Measurements from ENCODE around the gene MAP4K1. TPM values are rescaled to one million over a fixed set of nuclear protein-coding genes. Genes with fewer than 3 reads are reported as not detected.

Gene MAP4K1
- total RNA-seq, 1 experiment from 2014 or later: 1.5 TPM

- H3K36me3 ChIP-seq (ENCODE audit: insufficient read depth, low read length, poor library complexity, severe bottlenecking): no peaks in the 10 kb centered on the region
- H3K4me1 ChIP-seq (ENCODE audit: insufficient read depth, low read length, poor library complexity, severe bottlenecking): peaks cover 74% of the 10 kb centered on the region
- no peaks in the 10 kb centered on the region for H3K27me3 ChIP-seq (replicated peaks; ENCODE audit: insufficient read depth, low read depth, low read length, poor library complexity)
- no peak for DNase-seq (ENCODE audit: low spot score)
- intact Hi-C loops (cut with micrococcal nuclease; ENCODE audit: unreplicated experiment): no loop called here
- peak overlapping the region; percentile 60 for H3K27ac ChIP-seq (ENCODE audit: low read depth, low read length, poor library complexity, severe bottlenecking)
- BruUV-seq (replicated peaks): no TSS peak
- no peak for TF ChIP-seq EZH2 (IDR thresholded peaks at IDR 0.05; ENCODE audit: borderline replicate concordance, low read depth, low read length, poor library complexity, severe bottlenecking)
- TF ChIP-seq CTCF (conservative IDR thresholded peaks at IDR 0.05; ENCODE audit: low read depth, low read length): no peak
- H3K9me3 ChIP-seq (ENCODE audit: low read depth, low read length, poor library complexity, severe bottlenecking): no peaks in the 10 kb centered on the region
- ChIA-PET CTCF (no interaction called here), POLR2A (ENCODE audit: low non-redundant PET) (no interaction called here)
- H3K4me3 ChIP-seq (ENCODE audit: low read depth, low read length, poor library complexity, severe bottlenecking): no peak overlapping the region
These were observed 44.2 kb upstream of the MAP4K1 start for GRCh38 chr19:38661996-38662395.

GRCh38 chr19:38661136-38661535 lies 43.4 kb upstream of the MAP4K1 start:
- no TSS peak for BruUV-seq (replicated peaks)
- TF ChIP-seq CTCF (conservative IDR thresholded peaks at IDR 0.05; ENCODE audit: low read depth, low read length) (no peak), EZH2 (IDR thresholded peaks at IDR 0.05; ENCODE audit: borderline replicate concordance, low read depth, low read length, poor library complexity, severe bottlenecking) (no peak)
- ChIA-PET POLR2A (ENCODE audit: low non-redundant PET) (no interaction called here), CTCF (no interaction called here)
- intact Hi-C loops (cut with micrococcal nuclease; ENCODE audit: unreplicated experiment): no loop called here
- Histone ChIP-seq H3K4me3 (ENCODE audit: low read depth, low read length, poor library complexity, severe bottlenecking) (no peak overlapping the region), H3K36me3 (ENCODE audit: insufficient read depth, low read length, poor library complexity, severe bottlenecking) (no peaks in the 10 kb centered on the region), H3K4me1 (ENCODE audit: insufficient read depth, low read length, poor library complexity, severe bottlenecking) (peaks cover 74% of the 10 kb centered on the region), H3K27ac (ENCODE audit: low read depth, low read length, poor library complexity, severe bottlenecking) (peak overlapping the region; percentile 18), H3K27me3 (replicated peaks; ENCODE audit: insufficient read depth, low read depth, low read length, poor library complexity) (no peaks in the 10 kb centered on the region), H3K9me3 (ENCODE audit: low read depth, low read length, poor library complexity, severe bottlenecking) (no peaks in the 10 kb centered on the region)
- DNase-seq (ENCODE audit: low spot score): no peak

- H3K4me1 ChIP-seq (ENCODE audit: insufficient read depth, low read length, poor library complexity, severe bottlenecking): peaks cover 74% of the 10 kb centered on the region
- H3K36me3 ChIP-seq (ENCODE audit: insufficient read depth, low read length, poor library complexity, severe bottlenecking): no peaks in the 10 kb centered on the region
- H3K27me3 ChIP-seq (replicated peaks; ENCODE audit: insufficient read depth, low read depth, low read length, poor library complexity): no peaks in the 10 kb centered on the region
- intact Hi-C loops (cut with micrococcal nuclease; ENCODE audit: unreplicated experiment): no loop called here
- POLR2A ChIA-PET (ENCODE audit: low non-redundant PET): no interaction called here
- peak overlapping the region; percentile 18 for H3K27ac ChIP-seq (ENCODE audit: low read depth, low read length, poor library complexity, severe bottlenecking)
- H3K9me3 ChIP-seq (ENCODE audit: low read depth, low read length, poor library complexity, severe bottlenecking): no peaks in the 10 kb centered on the region
- no peak overlapping the region for H3K4me3 ChIP-seq (ENCODE audit: low read depth, low read length, poor library complexity, severe bottlenecking)
- no TSS peak for BruUV-seq (replicated peaks)
- CTCF ChIA-PET: no interaction called here
- DNase-seq (ENCODE audit: low spot score): no peak
- TF ChIP-seq CTCF (conservative IDR thresholded peaks at IDR 0.05; ENCODE audit: low read depth, low read length) (no peak), EZH2 (IDR thresholded peaks at IDR 0.05; ENCODE audit: borderline replicate concordance, low read depth, low read length, poor library complexity, severe bottlenecking) (no peak)
These were observed 43.0 kb upstream of the MAP4K1 start for GRCh38 chr19:38660724-38661123.

All from A673 (cell line).